DOHH2 (cell line): ENCODE data around the gene HOXC11.

ENCODE experiments used
- H3F3A ChIP-seq: fragments of 200-600 bp; sonication (generic), shearing (Covaris generic); 2 replicates; pipeline ENCODE4 v1.6.0; 2016; ENCODE audit warnings: antibody characterized with exemption, mild to moderate bottlenecking; ENCODE audit not compliant: control insufficient read depth, insufficient read depth
- H3K27ac ChIP-seq: fragments of 200-600 bp; sonication (generic); 2 replicates; pipeline ENCODE4 v1.5.1; 2014; ENCODE audit warnings: low read depth, mild to moderate bottlenecking, low read length, moderate library complexity
- H3K27me3 ChIP-seq: fragments of 200-600 bp; sonication (generic); 2 replicates; pipeline ENCODE4 v1.6.1; 2014; ENCODE audit warnings: mild to moderate bottlenecking, low read length, mixed read lengths; ENCODE audit not compliant: control insufficient read depth
- H3K36me3 ChIP-seq: fragments of 200-600 bp; sonication (generic); 2 replicates; pipeline ENCODE4 v1.6.1; 2014; ENCODE audit warnings: mild to moderate bottlenecking, low read length, moderate library complexity, mixed read lengths; ENCODE audit not compliant: control insufficient read depth
- H3K4me1 ChIP-seq: fragments of 200-600 bp; sonication (generic); 2 replicates; pipeline ENCODE4 v1.6.1; 2014; ENCODE audit warnings: mild to moderate bottlenecking, low read length, mixed read lengths; ENCODE audit not compliant: control insufficient read depth
- H3K4me2 ChIP-seq: fragments of 200-600 bp; sonication (generic); 2 replicates; pipeline ENCODE4 v1.6.0; 2014; ENCODE audit warnings: mild to moderate bottlenecking, low read length, moderate library complexity
- H3K4me3 ChIP-seq: fragments of 200-600 bp; sonication (generic); 2 replicates; pipeline ENCODE4 v1.5.1; 2014; ENCODE audit warnings: mild to moderate bottlenecking, low read length, mixed read lengths
- H3K79me2 ChIP-seq: fragments of 200-600 bp; sonication (generic); 2 replicates; pipeline ENCODE4 v1.6.1; 2014; ENCODE audit warnings: mild to moderate bottlenecking, low read length, mixed read lengths; ENCODE audit not compliant: control insufficient read depth
- H3K9me2 ChIP-seq: fragments of 200-600 bp; sonication (generic); replicated peaks from 2 replicates; pipeline ENCODE4 v1.6.1; 2014; ENCODE audit warnings: mild to moderate bottlenecking, low read length, mixed read lengths; ENCODE audit not compliant: control insufficient read depth
- H3K9me3 ChIP-seq: fragments of 200-600 bp; sonication (generic); 2 replicates; pipeline ENCODE4 v1.6.1; 2014; ENCODE audit warnings: antibody characterized with exemption, low read length, mixed read lengths; ENCODE audit not compliant: control insufficient read depth, insufficient read depth
- H4K20me1 ChIP-seq: fragments of 200-600 bp; sonication (generic); 2 replicates; pipeline ENCODE4 v1.6.0; 2014; ENCODE audit warnings: low read depth, mild to moderate bottlenecking, antibody characterized with exemption, low read length, moderate library complexity; ENCODE audit not compliant: control insufficient read depth, insufficient read depth
- EZH2phosphoT487 ChIP-seq: fragments of 200-600 bp; sonication (generic); IDR thresholded peaks from 2 replicates; pipeline ENCODE4 v1.6.1; 2017; ENCODE audit warnings: borderline replicate concordance, mild to moderate bottlenecking, antibody characterized with exemption, low read length, moderate library complexity, mixed read lengths
- TF ChIP-seq, protein P1 (sequence below): fragments of 200-600 bp; sonication (generic); IDR thresholded peaks from one replicate; pipeline ENCODE4 v1.5.1; 2014; ENCODE audit warnings: antibody characterized with exemption, mild to moderate bottlenecking, low read depth, low read length; ENCODE audit not compliant: poor library complexity, severe bottlenecking

The HOXC11 gene

DNA sequence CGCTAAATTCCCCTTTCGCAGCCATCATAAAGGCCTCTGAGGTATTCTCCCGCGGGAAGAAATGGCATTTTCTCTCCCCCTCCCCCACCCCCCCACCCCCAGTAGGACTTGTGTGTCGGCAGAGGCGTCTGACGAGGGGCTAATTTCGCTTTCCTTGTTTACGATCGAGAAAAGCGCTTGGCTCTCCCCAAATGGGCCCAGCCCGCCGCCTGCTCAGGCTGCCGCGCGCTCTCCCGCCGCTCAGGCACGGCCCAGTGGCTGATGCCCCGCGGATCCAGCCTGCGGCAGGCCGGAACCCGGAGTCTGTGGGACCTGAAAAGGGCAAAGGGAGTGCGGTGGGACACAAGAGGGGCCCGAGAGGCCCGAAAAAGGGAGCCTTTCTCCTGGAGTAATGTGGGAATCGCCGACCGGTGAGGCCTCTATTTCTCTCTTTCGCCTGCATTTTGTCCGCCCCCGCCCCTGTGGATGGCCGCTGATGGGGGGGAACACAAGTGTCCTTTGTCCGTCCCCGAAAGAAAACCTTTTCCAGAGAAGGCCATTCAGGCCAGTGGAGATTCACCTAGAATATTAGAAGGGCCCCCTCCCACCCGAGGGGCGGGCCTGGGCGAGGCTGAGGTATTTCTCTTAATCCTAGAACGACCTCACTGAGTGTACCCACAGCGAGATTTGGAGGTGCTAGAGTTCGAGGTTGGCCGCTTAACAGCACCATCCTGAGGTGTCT is 46.3 kb downstream of the HOXC11 start:
- Histone ChIP-seq H3K9me2 (no peaks in the 10 kb centered on the region), H3K9me3 (no peaks in the 10 kb centered on the region), H3K27me3 (peaks cover 37% of the 10 kb centered on the region), H3K79me2 (0 out of 2 replicates have a peak, but pooled peaks cover 4% of the 10 kb centered on the region), H3K36me3 (no peaks in the 10 kb centered on the region), H3K27ac (no peak overlapping the region), H3F3A (0 out of 2 replicates have a peak, but pooled peaks cover 2% of the 10 kb centered on the region), H4K20me1 (no peaks in the 10 kb centered on the region), H3K4me3 (no peak overlapping the region), H3K4me1 (peaks cover 11% of the 10 kb centered on the region), H3K4me2 (peak overlapping the region; percentile 89; the same call in 1 of the 2 replicates)
- TF ChIP-seq EZH2phosphoT487: no peak
- TF ChIP-seq, protein P1, sequence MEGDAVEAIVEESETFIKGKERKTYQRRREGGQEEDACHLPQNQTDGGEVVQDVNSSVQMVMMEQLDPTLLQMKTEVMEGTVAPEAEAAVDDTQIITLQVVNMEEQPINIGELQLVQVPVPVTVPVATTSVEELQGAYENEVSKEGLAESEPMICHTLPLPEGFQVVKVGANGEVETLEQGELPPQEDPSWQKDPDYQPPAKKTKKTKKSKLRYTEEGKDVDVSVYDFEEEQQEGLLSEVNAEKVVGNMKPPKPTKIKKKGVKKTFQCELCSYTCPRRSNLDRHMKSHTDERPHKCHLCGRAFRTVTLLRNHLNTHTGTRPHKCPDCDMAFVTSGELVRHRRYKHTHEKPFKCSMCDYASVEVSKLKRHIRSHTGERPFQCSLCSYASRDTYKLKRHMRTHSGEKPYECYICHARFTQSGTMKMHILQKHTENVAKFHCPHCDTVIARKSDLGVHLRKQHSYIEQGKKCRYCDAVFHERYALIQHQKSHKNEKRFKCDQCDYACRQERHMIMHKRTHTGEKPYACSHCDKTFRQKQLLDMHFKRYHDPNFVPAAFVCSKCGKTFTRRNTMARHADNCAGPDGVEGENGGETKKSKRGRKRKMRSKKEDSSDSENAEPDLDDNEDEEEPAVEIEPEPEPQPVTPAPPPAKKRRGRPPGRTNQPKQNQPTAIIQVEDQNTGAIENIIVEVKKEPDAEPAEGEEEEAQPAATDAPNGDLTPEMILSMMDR: no peak

DNA sequence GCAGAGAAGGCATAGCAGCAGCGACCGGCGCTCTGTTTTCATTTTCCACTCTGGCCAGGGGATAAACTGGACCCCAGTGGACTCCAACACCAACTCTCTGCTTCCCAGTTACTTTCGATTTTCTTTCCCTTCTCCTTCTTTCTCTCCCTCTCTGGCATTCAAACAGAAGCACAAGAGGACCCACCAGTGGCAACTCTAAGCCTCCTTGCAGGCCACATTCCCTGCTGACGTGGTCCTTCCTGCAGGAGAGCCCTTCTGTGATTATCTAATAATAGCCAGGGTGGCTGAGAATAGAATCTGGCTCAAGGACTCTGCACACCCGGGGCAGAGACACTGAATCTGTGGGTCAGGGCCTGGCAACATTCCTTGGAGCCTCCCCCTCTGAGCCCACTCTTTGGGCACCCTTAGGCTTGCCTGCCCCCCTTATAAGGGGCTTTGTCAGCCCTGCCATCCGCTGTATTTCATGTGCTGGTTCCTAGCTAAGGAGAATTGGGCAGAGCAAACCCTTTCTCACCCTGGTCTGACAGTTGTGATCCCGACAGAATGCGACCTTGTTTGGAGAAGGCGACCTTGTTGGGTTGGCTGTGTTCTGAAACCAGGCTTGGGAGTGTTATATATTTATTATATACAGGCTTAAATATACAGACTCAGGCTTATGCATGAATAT is 47.1 kb downstream of the HOXC11 start:
- Histone ChIP-seq H3K27me3 (peaks cover 36% of the 10 kb centered on the region), H3K9me3 (no peaks in the 10 kb centered on the region), H3K9me2 (no peaks in the 10 kb centered on the region), H3K79me2 (0 out of 2 replicates have a peak, but pooled peaks cover 4% of the 10 kb centered on the region), H3K4me1 (peaks cover 11% of the 10 kb centered on the region), H4K20me1 (no peaks in the 10 kb centered on the region), H3K4me3 (no peak overlapping the region), H3K36me3 (no peaks in the 10 kb centered on the region), H3K27ac (no peak overlapping the region), H3F3A (0 out of 2 replicates have a peak, but pooled peaks cover 2% of the 10 kb centered on the region), H3K4me2 (no peak overlapping the region)
- TF ChIP-seq, protein P1: no peak
- no peak for TF ChIP-seq EZH2phosphoT487

DNA sequence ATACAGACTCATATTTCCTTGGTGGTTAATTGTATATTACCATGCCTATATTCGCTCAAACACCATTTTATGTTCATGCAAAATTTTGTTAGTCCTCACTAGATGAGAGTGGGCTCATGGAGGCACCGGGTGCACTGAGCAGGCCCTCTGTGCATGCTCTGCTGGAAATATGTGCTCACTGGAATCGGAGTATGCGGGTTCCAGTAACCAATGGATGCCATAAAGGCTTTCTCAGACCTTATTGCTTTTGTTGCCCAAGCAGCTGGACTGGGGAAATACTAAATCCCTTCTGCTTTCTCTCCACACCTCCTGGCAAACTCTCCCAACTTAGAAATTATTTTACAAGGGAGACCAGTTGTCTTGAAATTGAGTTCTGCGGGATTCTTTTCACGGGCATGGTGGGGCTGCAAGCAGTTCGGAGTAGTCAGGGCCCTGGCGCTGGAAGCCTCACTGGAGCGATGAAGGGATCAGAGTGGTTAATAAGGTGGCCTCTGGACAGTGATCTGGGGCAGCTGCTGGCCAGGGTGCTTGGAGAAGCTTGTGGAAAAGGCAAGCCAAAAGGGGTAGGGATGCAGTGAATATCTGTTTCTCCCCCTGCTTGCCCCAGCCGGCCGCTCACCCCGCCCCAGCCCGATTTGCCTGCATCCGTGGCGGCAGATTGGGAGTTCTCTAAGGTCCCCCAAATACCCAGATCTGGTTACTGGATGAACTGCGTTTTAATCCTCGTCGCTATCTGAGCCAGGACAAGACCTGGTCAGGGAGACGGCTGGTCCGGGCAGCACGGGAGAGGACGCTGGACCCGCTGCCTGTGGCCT is 47.9 kb downstream of the HOXC11 start:
- Histone ChIP-seq H4K20me1 (no peaks in the 10 kb centered on the region), H3K4me1 (peaks cover 14% of the 10 kb centered on the region), H3K36me3 (no peaks in the 10 kb centered on the region), H3K27ac (no peak overlapping the region), H3K9me3 (no peaks in the 10 kb centered on the region), H3F3A (0 out of 2 replicates have a peak, but pooled peaks cover 2% of the 10 kb centered on the region), H3K79me2 (0 out of 2 replicates have a peak, but pooled peaks cover 4% of the 10 kb centered on the region), H3K4me2 (no peak overlapping the region), H3K9me2 (no peaks in the 10 kb centered on the region), H3K27me3 (peaks cover 32% of the 10 kb centered on the region), H3K4me3 (no peak overlapping the region)
- TF ChIP-seq, protein P1: no peak
- TF ChIP-seq EZH2phosphoT487: no peak
